H1 (cell line): ENCODE data around the gene MTG1. TPM values are rescaled to one million over a fixed set of nuclear protein-coding genes. Genes with fewer than 3 reads are reported as not detected.

Experiments
- KDM1A ChIP-seq: fragments of 200-600, 300-600 bp; sonication (generic); IDR thresholded peaks from 2 replicates; pipeline ENCODE4 v1.7.1; 2016; ENCODE audit warnings: mild to moderate bottlenecking, low read length, borderline replicate concordance
- NANOG ChIP-seq: IDR thresholded peaks from 2 replicates; pipeline ENCODE4 v1.6.1; 2011; ENCODE audit warnings: low read length, low read depth, mild to moderate bottlenecking, inconsistent platforms; ENCODE audit not compliant: insufficient read depth, poor library complexity, severe bottlenecking
- SAP30 ChIP-seq: fragments of 300-600 bp; sonication (generic); IDR thresholded peaks from 2 replicates; pipeline ENCODE4 v1.7.1; 2012; ENCODE audit warnings: low read length, moderate library complexity, mild to moderate bottlenecking, inconsistent platforms; ENCODE audit not compliant: insufficient read depth, insufficient replicate concordance
- TAF7 ChIP-seq: optimal IDR thresholded peaks from 2 replicates; pipeline ENCODE3; 2011; ENCODE audit warnings: low read depth, mild to moderate bottlenecking, inconsistent platforms, low read length, moderate library complexity, borderline replicate concordance
- TBP ChIP-seq: IDR thresholded peaks from 2 replicates; pipeline ENCODE4 v1.6.1; 2011; ENCODE audit warnings: low read depth, low read length, improper control_type of control experiment
- polyA plus RNA-seq, 7 experiments: library from polyadenylated mRNA; depleted of rRNA in 3 of 7; stranded (reverse) in 5 of 7; unstranded in 2 of 7; fragments of >200 nt in 5 of 7; fragments of 200-250 nt in 2 of 7; gene quantifications; 1 replicate in 5 of 7; 2 replicates in 1 of 7; 4 replicates in 1 of 7; pipeline versions ENCODE4 v1.2.1 to v1.2.3, GENCODE V29; 2011 to 2013; ENCODE audit warnings: missing spikeins in 2 of 7, mixed read lengths in 2 of 7
- total RNA-seq: library from RNA; stranded (reverse); fragmentation: NEBNext Ultra II Directional; extraction: Animal tissue kit (Norgen Biotek cat#: 25700); gene quantifications from 2 replicates; pipeline ENCODE4 v1.2.1, GENCODE V29; 2021

Gene MTG1
- total and polyA plus RNA-seq, 2 of the 8 experiments (the other 6 are each of a cell fraction or from before 2014, with no cell fraction given): 56.6 to 81.6 TPM

DNA sequence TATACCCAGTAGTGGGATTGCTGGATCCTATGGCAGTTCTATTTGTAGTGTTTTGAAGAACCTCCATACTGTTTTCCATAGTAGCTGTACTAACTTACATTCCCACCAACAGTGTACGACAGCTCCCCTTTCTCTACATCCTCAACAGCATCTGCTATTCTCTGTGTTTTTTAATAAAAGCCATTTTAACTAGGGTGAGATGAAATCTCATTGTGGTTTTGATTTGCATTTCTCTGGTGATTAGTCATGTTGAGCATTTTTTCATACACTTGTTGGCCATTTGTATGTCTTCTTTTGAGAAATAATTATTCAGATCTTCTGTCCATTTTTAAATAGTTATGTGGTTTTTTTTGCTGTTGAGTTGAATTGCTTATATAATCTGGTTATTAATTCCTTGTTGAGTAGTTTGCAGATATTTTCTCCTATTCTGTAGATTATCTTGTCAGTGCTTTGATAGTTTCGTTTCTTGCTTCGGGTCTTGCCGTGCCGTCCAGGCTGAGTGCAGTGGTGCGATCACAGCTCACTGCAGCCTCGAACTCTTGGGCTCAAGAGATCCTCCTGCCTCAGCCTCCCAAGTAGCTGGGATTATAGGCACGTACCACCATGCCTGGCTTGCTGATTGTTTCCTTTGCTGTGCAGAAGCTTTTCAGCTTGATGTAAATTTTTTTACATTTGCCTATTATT lies 12.0 kb downstream of the MTG1 start (continued):
- TF ChIP-seq NANOG (no peak), TAF7 (no peak), KDM1A (no peak), SAP30 (no peak), TBP (no peak)
